ENCODE results near the gene TAL2.

The TAL2 gene

DNA sequence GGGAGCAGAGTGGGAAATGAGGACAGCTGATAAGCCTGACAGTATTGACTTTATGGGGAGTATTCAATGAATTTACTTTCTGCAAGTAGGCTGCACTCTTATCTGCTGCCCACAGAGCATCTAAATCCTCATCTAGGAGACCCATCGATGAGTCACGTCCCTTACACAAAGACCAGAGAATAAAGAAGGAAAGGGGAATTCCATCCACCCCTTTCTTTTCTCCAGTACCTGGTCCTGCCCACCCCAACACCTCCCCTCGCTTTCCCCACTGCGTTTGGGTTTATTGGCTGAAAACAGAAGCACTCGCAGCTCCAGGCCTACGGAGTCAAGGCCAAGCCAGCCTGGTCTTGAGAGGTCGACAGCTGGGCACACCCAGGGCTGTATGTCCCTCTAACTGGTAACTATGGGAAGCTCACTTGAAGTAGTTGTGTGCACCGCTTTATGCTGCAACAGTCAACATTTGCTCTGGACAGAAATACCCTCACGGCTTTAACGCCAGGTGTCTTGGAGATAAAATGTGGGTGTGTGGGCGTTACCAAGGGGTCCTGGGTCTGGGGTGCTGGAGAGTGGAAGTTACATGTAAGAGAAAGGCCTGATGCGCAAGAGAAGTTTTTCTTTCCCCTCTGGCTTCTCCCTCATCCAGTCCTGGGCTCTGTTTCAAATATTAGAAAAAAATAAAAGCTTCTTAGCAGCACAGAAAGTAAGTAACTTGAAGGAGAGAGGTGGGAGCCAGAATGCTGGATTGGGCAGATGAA lies 14.5 kb upstream of the TAL2 start:
- no peak overlapping the region for H3K4me3 ChIP-seq (ENCODE audit: low read depth, low read length)
- TF ChIP-seq, protein P1, sequence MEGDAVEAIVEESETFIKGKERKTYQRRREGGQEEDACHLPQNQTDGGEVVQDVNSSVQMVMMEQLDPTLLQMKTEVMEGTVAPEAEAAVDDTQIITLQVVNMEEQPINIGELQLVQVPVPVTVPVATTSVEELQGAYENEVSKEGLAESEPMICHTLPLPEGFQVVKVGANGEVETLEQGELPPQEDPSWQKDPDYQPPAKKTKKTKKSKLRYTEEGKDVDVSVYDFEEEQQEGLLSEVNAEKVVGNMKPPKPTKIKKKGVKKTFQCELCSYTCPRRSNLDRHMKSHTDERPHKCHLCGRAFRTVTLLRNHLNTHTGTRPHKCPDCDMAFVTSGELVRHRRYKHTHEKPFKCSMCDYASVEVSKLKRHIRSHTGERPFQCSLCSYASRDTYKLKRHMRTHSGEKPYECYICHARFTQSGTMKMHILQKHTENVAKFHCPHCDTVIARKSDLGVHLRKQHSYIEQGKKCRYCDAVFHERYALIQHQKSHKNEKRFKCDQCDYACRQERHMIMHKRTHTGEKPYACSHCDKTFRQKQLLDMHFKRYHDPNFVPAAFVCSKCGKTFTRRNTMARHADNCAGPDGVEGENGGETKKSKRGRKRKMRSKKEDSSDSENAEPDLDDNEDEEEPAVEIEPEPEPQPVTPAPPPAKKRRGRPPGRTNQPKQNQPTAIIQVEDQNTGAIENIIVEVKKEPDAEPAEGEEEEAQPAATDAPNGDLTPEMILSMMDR (IDR thresholded peaks at IDR 0.05; ENCODE audit: low read depth, low read length, missing control alignments), result no peak
- H3K27ac ChIP-seq, result no peak overlapping the region
- H3K27me3 ChIP-seq (replicated peaks), result no peaks in the 10 kb centered on the region
- no peaks in the 10 kb centered on the region for H3K36me3 ChIP-seq (replicated peaks)
- in situ Hi-C loops (cut with HindIII; ENCODE audit: low pct_ligation_motif_present, low sequenced_read_pairs), result no loop called here
- peak; percentile 27 for DNase-seq

DNA sequence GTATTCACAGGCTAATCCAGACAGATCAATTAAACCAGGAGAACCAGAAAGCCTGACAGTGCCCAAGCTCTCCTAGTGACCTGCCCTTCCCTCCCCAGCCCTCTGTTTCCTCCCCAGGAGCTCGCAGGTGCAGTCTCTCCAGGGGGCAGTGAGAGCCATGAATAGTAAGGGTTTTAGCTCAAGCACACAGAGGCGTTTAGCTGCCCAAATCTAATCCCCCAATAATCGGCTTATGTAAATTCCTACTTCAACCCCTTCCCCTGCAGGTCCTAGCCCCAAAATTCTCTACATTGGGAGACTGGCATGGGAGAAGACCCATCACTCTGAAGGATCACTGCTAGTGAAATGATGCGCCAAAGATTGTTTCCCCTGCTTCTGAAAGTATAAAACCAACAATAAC lies 10.5 kb upstream of the TAL2 start:
- in situ Hi-C loops (cut with HindIII; ENCODE audit: low pct_ligation_motif_present, low sequenced_read_pairs), result no loop called here

DNA sequence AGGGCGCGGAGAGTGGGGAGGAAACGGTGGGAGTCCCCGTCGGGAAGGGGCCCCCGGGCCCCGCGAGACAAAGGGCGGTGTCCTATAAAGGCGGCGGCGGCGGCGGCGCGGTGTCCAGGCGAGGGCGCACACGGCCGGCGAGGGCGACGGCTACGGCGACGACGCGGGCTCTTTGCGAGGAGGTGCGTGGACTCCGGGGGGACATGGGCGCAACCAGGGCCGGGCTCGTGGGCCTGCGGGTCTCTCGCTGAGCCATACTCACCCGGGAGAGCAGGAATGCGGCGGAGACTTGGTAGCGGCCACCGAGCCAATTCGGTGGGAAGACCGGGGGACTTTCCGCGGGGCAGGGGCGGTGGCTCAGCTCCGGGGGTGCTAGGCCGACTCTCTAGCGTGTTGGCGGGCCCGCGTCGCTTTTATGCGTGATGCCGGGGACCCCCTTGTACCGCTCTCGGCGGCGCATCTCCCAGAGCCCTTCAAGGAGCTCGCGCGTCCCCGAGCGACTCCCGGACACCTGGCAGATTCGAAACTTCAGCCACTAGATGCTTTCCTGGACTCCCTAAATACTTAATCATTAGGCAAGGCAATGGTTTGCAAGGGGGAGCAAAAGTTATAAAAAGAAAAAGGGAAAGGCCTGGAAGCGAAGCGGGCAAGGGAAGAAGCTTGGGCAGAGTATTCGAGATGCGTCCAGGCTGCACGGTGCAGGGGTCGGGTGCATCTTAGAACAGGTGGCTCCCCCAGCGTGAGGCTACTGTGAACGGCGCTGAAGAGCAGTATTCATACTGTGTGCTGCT lies 5.9 kb upstream of the TAL2 start:
- H3K27me3 ChIP-seq (replicated peaks), result no peaks in the 10 kb centered on the region
- no peak for DNase-seq
- in situ Hi-C loops (cut with HindIII; ENCODE audit: low pct_ligation_motif_present, low sequenced_read_pairs), result no loop called here
- TF ChIP-seq, protein P1 (IDR thresholded peaks at IDR 0.05; ENCODE audit: low read depth, low read length, missing control alignments), result no peak
- no peak overlapping the region for H3K27ac ChIP-seq
- H3K4me3 ChIP-seq (ENCODE audit: low read depth, low read length), result peak overlapping the region; percentile 53
- no peaks in the 10 kb centered on the region for H3K36me3 ChIP-seq (replicated peaks)

More for the DNA sequence above, 10.5 kb upstream of the TAL2 start:
- Histone ChIP-seq H3K4me3 (ENCODE audit: low read depth, low read length) (no peak overlapping the region), H3K27ac (no peak overlapping the region), H3K27me3 (replicated peaks) (no peaks in the 10 kb centered on the region), H3K36me3 (replicated peaks) (no peaks in the 10 kb centered on the region)
- TF ChIP-seq, protein P1 (IDR thresholded peaks at IDR 0.05; ENCODE audit: low read depth, low read length, missing control alignments), result no peak
- DNase-seq, result no peak

DNA sequence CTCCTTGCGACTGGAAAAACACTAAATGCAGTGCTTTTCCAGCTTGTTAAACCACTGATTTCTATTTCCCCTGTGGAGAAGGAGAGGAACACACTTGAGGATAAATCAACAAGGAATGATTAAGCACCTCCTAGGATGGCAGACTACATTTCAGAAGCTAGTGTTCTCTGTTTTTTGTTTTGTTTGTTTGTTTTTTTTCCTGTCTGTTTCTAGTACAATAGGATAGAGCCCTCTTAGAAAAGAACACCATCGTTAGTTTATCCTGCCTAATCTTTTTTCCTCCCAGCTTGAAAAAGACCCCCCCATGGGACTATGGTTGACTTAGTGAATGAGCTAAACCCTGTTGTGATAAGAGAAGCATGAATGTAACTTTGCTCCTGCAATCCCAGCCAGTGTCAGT lies 3.9 kb upstream of the TAL2 start:
- Histone ChIP-seq H3K27ac (no peak overlapping the region), H3K36me3 (replicated peaks) (no peaks in the 10 kb centered on the region), H3K27me3 (replicated peaks) (no peaks in the 10 kb centered on the region), H3K4me3 (ENCODE audit: low read depth, low read length) (no peak overlapping the region)
- TF ChIP-seq, protein P1 (IDR thresholded peaks at IDR 0.05; ENCODE audit: low read depth, low read length, missing control alignments), result no peak
- no peak for DNase-seq
- in situ Hi-C loops (cut with HindIII; ENCODE audit: low pct_ligation_motif_present, low sequenced_read_pairs), result no loop called here

DNA sequence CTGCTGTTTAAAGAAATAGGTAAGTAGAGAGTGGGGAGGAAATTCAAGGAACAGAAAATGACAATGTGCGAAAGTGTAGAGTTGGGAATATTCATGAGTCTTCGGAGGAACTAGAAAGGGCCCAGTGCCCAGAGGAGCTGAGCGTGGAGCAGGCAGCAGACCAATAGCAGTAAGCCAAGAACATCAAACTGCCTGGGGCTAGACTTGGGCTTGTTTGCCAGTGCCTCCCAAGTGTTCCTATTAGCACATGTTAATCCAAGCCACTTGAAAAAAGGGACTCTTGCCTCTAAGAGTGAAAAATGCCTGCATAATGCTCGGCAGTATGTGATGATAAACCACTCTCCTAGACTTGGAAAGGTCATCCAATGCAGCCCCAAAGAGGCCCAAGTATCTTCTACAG lies 1.2 kb upstream of the TAL2 start:
- H3K27me3 ChIP-seq (replicated peaks), result no peaks in the 10 kb centered on the region
- TF ChIP-seq, protein P1 (IDR thresholded peaks at IDR 0.05; ENCODE audit: low read depth, low read length, missing control alignments), result no peak
- H3K4me3 ChIP-seq (ENCODE audit: low read depth, low read length), result no peak overlapping the region
- no peaks in the 10 kb centered on the region for H3K36me3 ChIP-seq (replicated peaks)
- in situ Hi-C loops (cut with HindIII; ENCODE audit: low pct_ligation_motif_present, low sequenced_read_pairs), result no loop called here
- no peak for DNase-seq
- no peak overlapping the region for H3K27ac ChIP-seq

Data from brain microvascular endothelial cell (primary cell).